ENCODE measurements around the gene MACF1. TPM values are rescaled to one million over a fixed set of nuclear protein-coding genes. Genes with fewer than 3 reads are reported as not detected.

MACF1 gene
- total and polyA plus RNA-seq, 2 of the 13 experiments (the other 11 are each of a cell fraction or from before 2014, with no cell fraction given): 36.7 to 65.4 TPM

- no peak for ATAC-seq
- ChIA-PET POLR2A (no interaction called here), CTCF (ENCODE audit: low intra/inter-chr PET ratio, low total read pairs) (no interaction called here)
- no peak for FAIRE-seq
- 80% methylated on average over 2 of the region's 2 CpGs for WGBS (ENCODE audit: low lambda C conversion rate)
- intact Hi-C loops (cut with micrococcal nuclease; ENCODE audit: unreplicated experiment) (no loop called here), in situ Hi-C loops (cut with HindIII; ENCODE audit: extremely low pct_ligation_motif_present, low pct_unique_long_range_greater_than_20kb) (no loop called here)
- no peak overlapping the region for H3K27ac ChIP-seq (ENCODE audit: extremely low read length, insufficient read depth, low read length)
- no peak for DNase-seq (ENCODE audit: low spot score)
- H3K4me3 ChIP-seq (replicated peaks in 1 of 3; ENCODE audit: insufficient read depth in 1 of 3, low read depth in 2 of 3, low read length in 3 of 3): no peak overlapping the region
- H3K4me2 ChIP-seq (ENCODE audit: low read depth, low read length): no peak overlapping the region
- H3K4me1 ChIP-seq (ENCODE audit: insufficient read depth, low read length): no peaks in the 10 kb centered on the region
- no peak overlapping the region for H2AFZ ChIP-seq (ENCODE audit: low read length)
- no peaks in the 10 kb centered on the region for H4K20me1 ChIP-seq (ENCODE audit: insufficient read depth, low read length)
- peaks cover 16 to 52% of the 10 kb centered on the region in 2 experiments; a peak in 4 of 5 replicates for H3K36me3 ChIP-seq (replicated peaks in 1 of 2; ENCODE audit: control insufficient read depth in 1 of 2, insufficient read depth in 2 of 2, low read length in 2 of 2)
- no peaks in the 10 kb centered on the region for H3K27me3 ChIP-seq (ENCODE audit: control insufficient read depth in 1 of 2, insufficient read depth in 2 of 2, low read length in 2 of 2)
- H3K79me2 ChIP-seq (ENCODE audit: insufficient read depth, low read length): no peaks in the 10 kb centered on the region
- TF ChIP-seq ZSCAN29 (CRISPR knock-in tag; conservative IDR thresholded peaks at IDR 0.05) (no peak), MYC (CRISPR knock-in tag; IDR thresholded peaks at IDR 0.05; ENCODE audit: borderline replicate concordance) (no peak), ZNF431 (CRISPR knock-in tag; IDR thresholded peaks at IDR 0.05; ENCODE audit: borderline replicate concordance, low read depth) (no peak)
- H3K9me3 ChIP-seq (ENCODE audit: low read length): no peaks in the 10 kb centered on the region
- no peak overlapping the region for H3K9ac ChIP-seq (ENCODE audit: insufficient read depth, low read depth, low read length)
- BruUV-seq (replicated peaks): no TSS peak
These were observed 127.8 kb downstream of the MACF1 start for GRCh38 chr1:39332291-39332690.

DNA sequence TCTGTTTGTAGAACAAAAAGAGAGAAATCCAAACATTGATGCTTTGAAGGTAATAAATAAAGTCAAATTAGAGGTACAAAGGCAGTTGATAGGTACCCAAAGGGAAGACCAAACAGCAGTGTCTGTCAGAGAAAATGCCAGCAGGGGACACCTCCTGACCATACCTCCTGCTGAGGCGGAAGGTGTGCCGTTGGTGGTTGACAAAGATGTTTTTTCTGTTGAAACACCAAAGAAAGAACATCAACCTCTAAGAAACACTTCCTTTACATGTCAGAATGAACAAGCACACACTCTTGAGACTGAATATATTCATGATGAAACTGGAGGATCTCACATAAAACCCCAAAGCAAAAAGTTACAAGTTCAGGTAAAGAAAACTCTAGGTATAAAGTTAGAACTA is 128.3 kb downstream of the MACF1 start:
- in situ Hi-C loops (cut with HindIII; ENCODE audit: extremely low pct_ligation_motif_present, low pct_unique_long_range_greater_than_20kb): no loop called here
- DNase-seq (ENCODE audit: low spot score) (no peak), ATAC-seq (no peak), FAIRE-seq (no peak)
- no peak overlapping the region for H3K4me3 ChIP-seq (replicated peaks in 1 of 3; ENCODE audit: insufficient read depth in 1 of 3, low read depth in 2 of 3, low read length in 3 of 3)
- no peaks in the 10 kb centered on the region for H3K9me3 ChIP-seq (ENCODE audit: low read length)
- TF ChIP-seq NFKB2 (CRISPR knock-in tag; IDR thresholded peaks at IDR 0.05; ENCODE audit: borderline replicate concordance) (no peak), ZFP36L1 (CRISPR knock-in tag; IDR thresholded peaks at IDR 0.05) (no peak), ZNF709 (CRISPR knock-in tag; IDR thresholded peaks at IDR 0.05) (no peak), ZNF432 (CRISPR knock-in tag; IDR thresholded peaks at IDR 0.05; ENCODE audit: borderline replicate concordance) (no peak)
- intact Hi-C loops (cut with micrococcal nuclease; ENCODE audit: unreplicated experiment): no loop called here
- no peak overlapping the region for H3K4me2 ChIP-seq (ENCODE audit: low read depth, low read length)
- 96% methylated on average over 2 of the region's 2 CpGs for WGBS (ENCODE audit: low lambda C conversion rate)
- POLR2A ChIA-PET: no interaction called here
- no peaks in the 10 kb centered on the region for H4K20me1 ChIP-seq (ENCODE audit: insufficient read depth, low read length)
- peaks cover 15 to 47% of the 10 kb centered on the region in 2 experiments; a peak in 4 of 5 replicates for H3K36me3 ChIP-seq (replicated peaks in 1 of 2; ENCODE audit: control insufficient read depth in 1 of 2, insufficient read depth in 2 of 2, low read length in 2 of 2)
- no peaks in the 10 kb centered on the region for H3K27me3 ChIP-seq (ENCODE audit: control insufficient read depth in 1 of 2, insufficient read depth in 2 of 2, low read length in 2 of 2)
- H2AFZ ChIP-seq (ENCODE audit: low read length): no peak overlapping the region
- no peak overlapping the region for H3K9ac ChIP-seq (ENCODE audit: insufficient read depth, low read depth, low read length)
- no peaks in the 10 kb centered on the region for H3K4me1 ChIP-seq (ENCODE audit: insufficient read depth, low read length)
- no peak overlapping the region for H3K27ac ChIP-seq (ENCODE audit: extremely low read length, insufficient read depth, low read length)
- CTCF ChIA-PET (ENCODE audit: low intra/inter-chr PET ratio, low total read pairs): no interaction called here
- H3K79me2 ChIP-seq (ENCODE audit: insufficient read depth, low read length): no peaks in the 10 kb centered on the region
- BruUV-seq (replicated peaks): no TSS peak

All from HepG2 (cell line).